Transverse colon (tissue), 4 donors: Measurements from ENCODE around the gene CREM. TPM values are rescaled to one million over a fixed set of nuclear protein-coding genes. Genes with fewer than 3 reads are reported as not detected.

Experiments used
- DNase-seq: peaks from one replicate; pipeline ENCODE4 v3.0.0-alpha.2; 2019
- H3K27ac ChIP-seq, 4 donors: fragments of 200-600 bp; sonication (generic); 2 replicates each; pipeline ENCODE4 v1.5.1; 2016 to 2018; ENCODE audit warnings: inconsistent platforms in 4 of 4
- H3K27me3 ChIP-seq: fragments of 200-600 bp; sonication (generic); 2 replicates; pipeline ENCODE4 v1.5.1; 2017; ENCODE audit warnings: inconsistent platforms
- H3K36me3 ChIP-seq, 4 donors: fragments of 200-600 bp; sonication (generic); 2 replicates each; pipeline ENCODE4 v1.5.1; 2017 to 2019; ENCODE audit warnings: inconsistent platforms in 4 of 4
- H3K4me1 ChIP-seq, 4 donors: fragments of 200-600 bp; sonication (generic); 2 replicates each; pipeline ENCODE4 v1.5.1; 2017 to 2020; ENCODE audit warnings: inconsistent platforms in 4 of 4
- H3K4me3 ChIP-seq, 4 donors: fragments of 200-600 bp; sonication (generic); 1 replicate in 1 of 4; 2 replicates in 3 of 4; pipeline versions ENCODE4 v1.5.1 to v1.6.1; 2017 to 2019; ENCODE audit warnings: inconsistent platforms in 4 of 4
- H3K9me3 ChIP-seq, 2 donors: fragments of 200-600 bp; sonication (generic); 2 replicates each; pipeline ENCODE4 v1.5.1; 2017 to 2019; ENCODE audit warnings: inconsistent platforms in 2 of 2
- EP300 ChIP-seq: sonication (generic); formaldehyde crosslinking; IDR thresholded peaks from one replicate; pipeline ENCODE4 v1.6.1; 2017; ENCODE audit warnings: antibody characterized with exemption, low read depth
- POLR2A ChIP-seq: fragments of 450-650 bp; IDR thresholded peaks from one replicate; pipeline ENCODE4 v1.6.1; 2016; ENCODE audit warnings: antibody characterized with exemption, mild to moderate bottlenecking, moderate library complexity
- POLR2AphosphoS5 ChIP-seq, 3 donors: sonication (generic); formaldehyde crosslinking; IDR thresholded peaks; one replicate each; pipeline ENCODE4 v1.6.1; 2016; ENCODE audit warnings: antibody characterized with exemption in 3 of 3
- WGBS, 2 donors: methylation state at CpG; one replicate each; pipeline ENCODE4 v1.1.5; 2018; ENCODE audit warnings: low coverage in 1 of 2; 5-methylcytosine and 5-hydroxymethylcytosine counted together
- in situ Hi-C, 4 donors: fragments of 200-750 bp; cut with MboI; loops; one replicate each; pipeline versions ENCODE4 v1.15.0 to v1.15.1; 2017; ENCODE audit warnings: low sequenced_read_pairs in 3 of 4, low pct_ligation_motif_present in 1 of 4, low pct_unique_long_range_greater_than_20kb in 1 of 4
- intact Hi-C: fragments of 100-400 bp; cut with DNase I; formaldehyde crosslinking; loops from one replicate; pipeline ENCODE4 v1.15.1; 2023; ENCODE audit warnings: low total_unique reads
- total RNA-seq, 4 donors: library from RNA; depleted of rRNA; stranded (reverse); fragments of >200 nt; gene quantifications; one replicate each; pipeline ENCODE4 v1.1.0, GENCODE V29; 2016
- TF ChIP-seq, protein P1 (sequence below), 5 experiments: fragments of 200-600 bp in 3 of 5; fragments of 450-650 bp in 2 of 5; sonication (generic) in 3 of 5; IDR thresholded peaks; 1 replicate in 2 of 5; 2 replicates in 3 of 5; pipeline ENCODE4 v1.5.1; 2016 to 2017; ENCODE audit warnings: antibody characterized with exemption in 5 of 5, inconsistent platforms in 3 of 5, mild to moderate bottlenecking in 2 of 5, moderate library complexity in 1 of 5

CREM gene
- total RNA-seq, 4 donors from 2014 or later, result 2.8 to 99.9 (median 21.1) TPM

DNA sequence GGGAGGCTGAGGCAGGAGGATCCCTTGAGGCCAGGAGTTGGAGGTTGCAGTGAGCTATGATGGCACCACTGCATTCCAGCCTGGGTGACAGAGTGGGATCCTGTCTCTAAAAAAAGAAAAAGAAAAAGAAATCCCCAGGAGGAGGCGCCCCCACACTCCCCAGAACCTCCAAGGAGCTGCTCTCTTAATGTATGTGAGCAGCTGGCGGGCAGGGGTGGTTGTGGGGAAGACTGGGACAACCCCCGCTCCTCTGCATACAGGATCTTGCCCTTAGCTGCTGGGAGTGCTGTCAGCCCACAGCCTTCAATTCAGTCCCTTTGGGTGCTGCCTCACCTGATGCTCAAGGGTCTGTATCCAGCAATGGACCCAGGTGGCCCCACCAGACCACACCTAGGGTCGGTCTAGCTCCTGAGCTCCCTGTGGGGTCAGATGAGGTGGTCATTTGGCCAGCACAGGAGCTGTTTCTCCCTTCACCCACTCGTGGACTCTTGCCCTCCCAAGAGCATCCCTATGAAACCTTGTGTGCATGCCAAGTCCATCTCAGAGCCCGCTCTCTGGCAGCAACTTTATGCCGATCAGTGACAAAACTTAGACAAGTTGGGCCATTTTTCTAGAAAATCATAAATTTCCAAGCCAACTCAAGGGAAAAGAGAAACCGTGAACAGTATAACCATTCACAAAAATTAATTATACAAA is 97.5 kb downstream of the CREM start:
- Histone ChIP-seq H3K27ac (no peak overlapping the region), H3K4me3 (no peak overlapping the region), H3K36me3 (no peaks in the 10 kb centered on the region), H3K27me3 (no peaks in the 10 kb centered on the region), H3K9me3 (no peaks in the 10 kb centered on the region), H3K4me1 (no peaks in the 10 kb centered on the region)
- TF ChIP-seq POLR2A, result no peak
- TF ChIP-seq, protein P1, sequence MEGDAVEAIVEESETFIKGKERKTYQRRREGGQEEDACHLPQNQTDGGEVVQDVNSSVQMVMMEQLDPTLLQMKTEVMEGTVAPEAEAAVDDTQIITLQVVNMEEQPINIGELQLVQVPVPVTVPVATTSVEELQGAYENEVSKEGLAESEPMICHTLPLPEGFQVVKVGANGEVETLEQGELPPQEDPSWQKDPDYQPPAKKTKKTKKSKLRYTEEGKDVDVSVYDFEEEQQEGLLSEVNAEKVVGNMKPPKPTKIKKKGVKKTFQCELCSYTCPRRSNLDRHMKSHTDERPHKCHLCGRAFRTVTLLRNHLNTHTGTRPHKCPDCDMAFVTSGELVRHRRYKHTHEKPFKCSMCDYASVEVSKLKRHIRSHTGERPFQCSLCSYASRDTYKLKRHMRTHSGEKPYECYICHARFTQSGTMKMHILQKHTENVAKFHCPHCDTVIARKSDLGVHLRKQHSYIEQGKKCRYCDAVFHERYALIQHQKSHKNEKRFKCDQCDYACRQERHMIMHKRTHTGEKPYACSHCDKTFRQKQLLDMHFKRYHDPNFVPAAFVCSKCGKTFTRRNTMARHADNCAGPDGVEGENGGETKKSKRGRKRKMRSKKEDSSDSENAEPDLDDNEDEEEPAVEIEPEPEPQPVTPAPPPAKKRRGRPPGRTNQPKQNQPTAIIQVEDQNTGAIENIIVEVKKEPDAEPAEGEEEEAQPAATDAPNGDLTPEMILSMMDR (IDR thresholded peaks at IDR 0.05), result no peak
- TF ChIP-seq POLR2AphosphoS5 (IDR thresholded peaks at IDR 0.05), result no peak
- DNase-seq, result no peak
- in situ Hi-C loops, result loop anchor here in 1 of 4 donors (25.0 kb wide), 1 partner anchor 237 kb away; no protein-coding TSS in a partner anchor
- intact Hi-C loops, result no loop called here
- 88 to 100% methylated on average over 1 to 8 of the region's 8 CpGs for WGBS, 2 donors

DNA sequence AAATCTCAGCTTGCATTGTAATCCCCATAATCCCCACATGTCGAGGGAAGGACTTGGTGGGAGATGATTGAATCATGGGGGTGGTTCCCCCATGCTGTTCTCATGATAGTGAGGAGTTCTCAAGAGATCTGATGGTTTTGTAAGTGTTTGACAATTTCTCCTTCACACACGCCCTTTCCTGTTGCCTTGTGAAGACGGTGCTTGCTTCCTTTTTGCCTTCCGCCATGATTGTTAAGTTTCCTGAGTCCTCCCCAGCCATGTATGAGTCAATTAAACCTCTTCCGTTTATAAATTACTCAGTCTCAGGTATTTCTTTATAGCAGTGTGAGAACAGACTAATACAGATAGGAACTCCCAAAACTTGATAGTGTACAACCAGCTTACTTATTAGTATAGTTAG is 98.6 kb downstream of the CREM start:
- H3K9me3 ChIP-seq, result no peaks in the 10 kb centered on the region
- no peaks in the 10 kb centered on the region for H3K4me1 ChIP-seq
- H3K27ac ChIP-seq, result no peak overlapping the region
- TF ChIP-seq EP300, result no peak
- TF ChIP-seq POLR2AphosphoS5 (IDR thresholded peaks at IDR 0.05), result no peak
- TF ChIP-seq, protein P1 (IDR thresholded peaks at IDR 0.05), result no peak
- no peak for TF ChIP-seq POLR2A
- intact Hi-C loops, result no loop called here
- in situ Hi-C loops, result loop anchor here in 3 of 4 donors (25.0 kb wide), 2 partner anchors 337 to 362 kb away; no protein-coding TSS in a partner anchor
- H3K27me3 ChIP-seq, result no peaks in the 10 kb centered on the region
- H3K36me3 ChIP-seq, result no peaks in the 10 kb centered on the region
- 67 to 72% methylated on average over 1 to 5 of the region's 5 CpGs for WGBS, 2 donors
- no peak for DNase-seq
- no peak overlapping the region for H3K4me3 ChIP-seq

DNA sequence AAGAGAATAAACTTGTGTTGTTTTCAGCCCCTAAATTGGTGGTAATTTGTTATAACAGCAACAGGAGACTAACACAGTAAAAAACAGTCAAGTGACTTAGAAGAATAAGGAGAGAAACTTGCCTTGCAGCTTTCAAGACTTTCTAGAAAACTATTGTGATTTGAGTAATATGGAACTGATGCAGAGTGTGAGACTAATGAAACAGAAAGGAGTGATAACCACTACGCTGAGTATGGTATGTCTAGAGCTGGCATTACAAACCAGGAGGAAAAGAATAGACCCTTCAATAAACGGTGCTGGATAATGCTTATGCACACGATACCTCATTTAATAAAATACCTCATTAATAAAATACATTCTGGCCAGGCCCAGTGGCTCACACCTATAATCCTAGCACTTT is 99.9 kb downstream of the CREM start:
- in situ Hi-C loops (loop anchor here in 3 of 4 donors (25.0 kb wide), 2 partner anchors 336 to 361 kb away; no protein-coding TSS in a partner anchor), intact Hi-C loops (no loop called here)
- WGBS, 2 donors, result 79 to 80% methylated on average over 3 of the region's 3 CpGs
- Histone ChIP-seq H3K27ac (no peak overlapping the region), H3K36me3 (no peaks in the 10 kb centered on the region), H3K9me3 (no peaks in the 10 kb centered on the region), H3K27me3 (no peaks in the 10 kb centered on the region), H3K4me3 (no peak overlapping the region), H3K4me1 (no peaks in the 10 kb centered on the region)
- TF ChIP-seq POLR2AphosphoS5 (IDR thresholded peaks at IDR 0.05), result no peak
- TF ChIP-seq POLR2A, result no peak
- TF ChIP-seq, protein P1 (IDR thresholded peaks at IDR 0.05), result no peak
- TF ChIP-seq EP300, result no peak
- no peak for DNase-seq

DNA sequence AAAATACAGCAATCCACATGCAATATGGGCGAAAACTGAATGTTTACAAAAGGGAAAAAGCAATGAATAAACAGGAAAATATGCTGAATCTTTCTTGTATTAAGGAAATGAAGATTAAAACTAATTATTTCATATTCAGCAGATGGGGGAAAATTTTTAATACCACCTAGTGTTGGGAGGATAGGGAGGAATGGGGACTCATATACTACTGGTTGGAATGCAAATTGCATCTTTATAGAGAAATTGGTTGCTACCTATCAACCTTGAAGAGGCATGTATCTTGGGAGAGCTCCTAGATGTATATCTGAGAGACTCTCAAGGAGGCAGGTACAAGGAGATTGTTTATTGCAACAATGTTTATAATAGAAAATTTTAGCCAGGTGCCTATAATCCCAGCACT is 101.4 kb downstream of the CREM start:
- WGBS, 2 donors, result 87 to 100% methylated on average over 1 of the region's 1 CpG
- H3K4me3 ChIP-seq, result no peak overlapping the region
- H3K27me3 ChIP-seq, result no peaks in the 10 kb centered on the region
- no peaks in the 10 kb centered on the region for H3K4me1 ChIP-seq
- no peak overlapping the region for H3K27ac ChIP-seq
- H3K9me3 ChIP-seq, result no peaks in the 10 kb centered on the region
- intact Hi-C loops (no loop called here), in situ Hi-C loops (loop anchor here in 3 of 4 donors (25.0 kb wide), 2 partner anchors 334 to 359 kb away; no protein-coding TSS in a partner anchor)
- H3K36me3 ChIP-seq, result no peaks in the 10 kb centered on the region
- TF ChIP-seq, protein P1 (IDR thresholded peaks at IDR 0.05), result no peak
- TF ChIP-seq POLR2AphosphoS5 (IDR thresholded peaks at IDR 0.05) (no peak), POLR2A (no peak), EP300 (no peak)
- DNase-seq, result no peak
